VCaP (cell line): Measurements from ENCODE around the gene UBE3A.

Experiments used
- H3K27ac ChIP-seq: fragments of 450-650 bp; 2 replicates; pipeline ENCODE4 v1.5.1; 2017
- TF ChIP-seq, protein P1 (sequence below): fragments of 450-650 bp; conservative IDR thresholded peaks from 2 replicates; pipeline ENCODE4 v1.5.1; 2017; ENCODE audit warnings: mild to moderate bottlenecking, moderate library complexity

Gene UBE3A

DNA sequence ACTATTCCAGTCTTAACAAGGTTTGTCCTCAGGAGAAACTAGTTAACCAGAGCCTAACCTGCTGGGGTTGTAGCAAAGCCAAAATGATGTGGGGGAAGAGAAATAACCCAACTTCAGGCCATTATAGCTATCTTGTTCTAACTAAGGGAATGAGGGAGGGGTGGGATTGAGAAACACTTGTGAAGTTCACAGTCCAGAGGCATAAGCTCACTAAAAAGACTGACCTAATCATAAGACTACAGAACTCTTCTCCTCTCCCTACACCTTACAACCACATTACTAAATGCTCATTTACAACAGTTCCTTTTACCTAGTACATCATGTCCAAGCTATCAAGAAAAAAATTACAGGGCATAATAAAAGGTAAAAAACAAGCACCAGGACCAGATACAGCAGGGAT lies 52.8 kb downstream of the UBE3A start:
- TF ChIP-seq, protein P1, sequence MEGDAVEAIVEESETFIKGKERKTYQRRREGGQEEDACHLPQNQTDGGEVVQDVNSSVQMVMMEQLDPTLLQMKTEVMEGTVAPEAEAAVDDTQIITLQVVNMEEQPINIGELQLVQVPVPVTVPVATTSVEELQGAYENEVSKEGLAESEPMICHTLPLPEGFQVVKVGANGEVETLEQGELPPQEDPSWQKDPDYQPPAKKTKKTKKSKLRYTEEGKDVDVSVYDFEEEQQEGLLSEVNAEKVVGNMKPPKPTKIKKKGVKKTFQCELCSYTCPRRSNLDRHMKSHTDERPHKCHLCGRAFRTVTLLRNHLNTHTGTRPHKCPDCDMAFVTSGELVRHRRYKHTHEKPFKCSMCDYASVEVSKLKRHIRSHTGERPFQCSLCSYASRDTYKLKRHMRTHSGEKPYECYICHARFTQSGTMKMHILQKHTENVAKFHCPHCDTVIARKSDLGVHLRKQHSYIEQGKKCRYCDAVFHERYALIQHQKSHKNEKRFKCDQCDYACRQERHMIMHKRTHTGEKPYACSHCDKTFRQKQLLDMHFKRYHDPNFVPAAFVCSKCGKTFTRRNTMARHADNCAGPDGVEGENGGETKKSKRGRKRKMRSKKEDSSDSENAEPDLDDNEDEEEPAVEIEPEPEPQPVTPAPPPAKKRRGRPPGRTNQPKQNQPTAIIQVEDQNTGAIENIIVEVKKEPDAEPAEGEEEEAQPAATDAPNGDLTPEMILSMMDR: no peak
- peak overlapping the region; percentile 67 for H3K27ac ChIP-seq

DNA sequence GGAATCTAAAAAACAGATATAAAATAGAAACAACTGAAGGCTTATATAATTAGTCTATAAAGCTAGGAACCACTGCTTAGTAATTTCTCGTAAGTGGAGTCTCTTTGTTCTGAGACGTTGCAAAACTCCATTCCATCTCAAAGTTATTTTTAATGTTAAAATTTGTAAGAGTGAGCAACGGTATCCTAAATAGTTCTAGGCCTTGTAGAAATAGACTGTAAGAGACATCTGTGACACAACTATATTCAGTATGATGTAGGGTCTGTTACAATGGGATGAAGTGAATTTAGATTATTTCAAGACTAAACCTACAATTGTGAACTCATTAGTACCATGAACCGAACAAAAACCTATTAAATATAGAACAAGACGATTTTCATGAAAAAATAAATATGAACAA lies 57.2 kb downstream of the UBE3A start:
- H3K27ac ChIP-seq: no peak overlapping the region
- TF ChIP-seq, protein P1: no peak

DNA sequence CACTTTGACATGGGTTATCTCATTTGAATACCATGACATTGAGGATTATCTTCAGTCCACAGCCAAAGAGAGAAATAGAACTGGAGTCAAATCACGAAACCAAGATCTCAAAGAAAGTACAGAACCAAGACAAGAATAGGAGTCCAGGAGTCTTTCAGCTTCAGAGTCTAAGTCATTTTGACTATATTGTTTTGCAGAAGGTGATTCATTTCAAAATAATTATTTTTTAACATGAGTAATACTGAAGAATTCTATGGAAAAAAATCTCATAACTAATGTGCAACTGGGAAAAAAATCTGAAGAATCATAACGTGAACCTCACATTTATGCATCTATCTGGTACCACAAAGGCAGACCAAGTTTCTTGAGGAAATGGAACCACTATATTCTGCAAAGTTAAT lies 60.3 kb downstream of the UBE3A start:
- TF ChIP-seq, protein P1: no peak
- H3K27ac ChIP-seq: no peak overlapping the region

DNA sequence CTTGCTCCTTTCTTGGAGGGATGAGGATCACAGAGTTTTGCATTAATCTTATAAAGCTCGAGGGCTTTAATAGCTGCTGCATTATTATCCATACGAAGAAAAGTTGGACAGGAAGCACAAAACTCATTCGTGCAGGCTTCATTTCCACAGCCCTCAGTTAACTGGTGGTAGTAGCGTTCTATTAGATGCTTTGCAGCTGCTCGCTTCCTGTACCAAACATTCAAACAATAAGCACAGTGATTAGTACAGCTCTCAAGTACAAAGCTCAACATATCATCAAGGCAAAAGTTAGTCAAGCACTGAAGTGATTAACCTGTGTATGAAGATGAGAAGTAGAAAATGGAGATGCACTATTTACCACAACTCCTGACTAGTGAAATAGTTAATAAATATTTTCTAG lies 63.3 kb downstream of the UBE3A start:
- TF ChIP-seq, protein P1: no peak
- H3K27ac ChIP-seq: no peak overlapping the region

DNA sequence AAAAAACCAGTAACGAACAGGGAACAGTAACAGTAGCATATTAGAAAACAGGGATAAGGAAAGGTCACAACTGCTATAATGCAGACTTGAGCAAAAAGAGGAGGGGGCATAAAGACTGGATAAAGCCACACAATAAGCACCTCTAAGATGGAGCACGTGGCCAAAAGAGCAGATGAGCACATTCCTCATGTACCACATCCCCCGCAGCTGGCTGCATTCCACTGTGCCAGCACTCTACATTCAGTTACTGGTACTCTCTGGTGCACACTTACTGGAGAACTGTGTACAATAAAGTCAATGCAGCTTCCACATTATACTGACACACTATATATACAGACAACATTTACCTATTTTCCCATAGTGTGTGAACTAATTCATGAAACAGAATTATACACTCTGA lies 64.7 kb downstream of the UBE3A start:
- TF ChIP-seq, protein P1: no peak
- no peak overlapping the region for H3K27ac ChIP-seq

DNA sequence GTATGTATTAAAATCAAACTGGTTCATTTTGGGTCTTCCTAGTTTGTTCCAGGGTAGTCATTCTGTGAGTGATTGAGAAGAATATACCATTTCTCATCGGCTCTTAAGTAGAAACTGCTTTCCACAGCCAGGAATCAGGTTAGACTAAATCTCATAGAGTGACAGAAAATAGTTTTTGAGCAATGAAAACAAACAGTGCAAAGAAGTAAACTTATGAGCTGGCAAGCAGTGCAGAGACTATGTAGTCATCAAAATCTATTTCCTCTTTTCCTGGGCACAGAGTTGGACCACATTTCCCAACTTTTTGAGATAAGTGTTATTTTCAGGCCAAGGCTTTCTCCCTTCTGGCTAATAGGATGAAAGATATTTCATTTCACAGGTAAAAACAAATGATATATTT lies 66.5 kb downstream of the UBE3A start:
- H3K27ac ChIP-seq: no peak overlapping the region
- TF ChIP-seq, protein P1: no peak

DNA sequence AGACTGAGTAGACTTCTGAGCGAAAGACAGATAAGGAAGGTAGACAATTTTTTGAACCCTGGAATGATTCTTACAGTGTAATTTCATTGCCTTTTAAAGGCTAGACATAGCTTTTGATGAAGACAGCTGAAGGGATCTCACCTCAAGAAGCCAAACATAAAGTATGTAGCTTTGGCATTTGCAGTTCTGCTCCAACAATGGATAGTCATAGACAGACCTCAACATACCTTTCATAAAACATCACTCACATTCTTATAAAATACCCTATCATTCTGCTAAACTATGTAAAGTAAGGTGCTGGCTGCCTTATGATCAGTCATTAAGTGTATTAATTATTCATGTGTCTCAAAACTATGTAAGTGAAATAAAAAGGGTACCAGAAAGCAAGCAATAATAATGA lies 70.0 kb downstream of the UBE3A start:
- no peak overlapping the region for H3K27ac ChIP-seq
- TF ChIP-seq, protein P1: no peak

DNA sequence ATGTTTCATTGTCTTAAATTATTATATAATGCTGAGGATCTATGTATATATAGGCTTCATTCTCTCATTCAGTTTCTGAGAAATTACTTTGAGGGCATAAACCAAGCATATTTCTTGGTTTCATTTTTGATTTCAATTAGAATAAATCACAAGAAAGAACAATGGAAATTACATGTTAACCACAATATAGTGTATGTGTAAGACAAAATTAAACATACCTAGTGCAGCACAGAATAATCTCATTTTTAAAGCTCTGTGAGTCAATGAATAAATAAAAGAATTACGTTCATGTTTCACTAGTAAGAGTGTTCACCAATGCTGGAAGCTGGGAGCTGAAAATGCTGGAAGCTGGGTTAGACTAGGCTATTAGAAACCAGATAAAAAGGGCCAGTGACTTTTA lies 72.8 kb downstream of the UBE3A start:
- H3K27ac ChIP-seq: no peak overlapping the region
- TF ChIP-seq, protein P1: no peak
